Sigmoid colon (tissue), 7 donors: Measurements from ENCODE around the gene PXT1. TPM values are rescaled to one million over a fixed set of nuclear protein-coding genes. Genes with fewer than 3 reads are reported as not detected.
A peak's percentile ranks its signal among the peaks of the same experiment; 100 is the strongest.

Experiments
- DNase-seq: peaks from one replicate; pipeline ENCODE4 v3.0.0-alpha.2; 2019
- H3K27ac ChIP-seq, 4 donors: fragments of 200-600 bp; sonication (generic); one replicate each; pipeline ENCODE4 v1.5.1; 2016 to 2019; ENCODE audit warnings: mild to moderate bottlenecking in 1 of 4
- H3K27me3 ChIP-seq, 3 donors: fragments of 200-600 bp; sonication (generic); one replicate each; pipeline ENCODE4 v1.5.1; 2019; ENCODE audit warnings: mild to moderate bottlenecking in 1 of 3
- H3K36me3 ChIP-seq, 4 donors: fragments of 200-600 bp; sonication (generic); one replicate each; pipeline ENCODE4 v1.5.1; 2016 to 2019
- H3K4me1 ChIP-seq, 4 donors: fragments of 200-600 bp; sonication (generic); one replicate each; pipeline ENCODE4 v1.5.1; 2017 to 2019
- H3K4me3 ChIP-seq, 4 donors: fragments of 200-600 bp; sonication (generic); one replicate each; pipeline ENCODE4 v1.5.1; 2017 to 2019; ENCODE audit warnings: mild to moderate bottlenecking in 2 of 4, moderate library complexity in 1 of 4
- H3K9me3 ChIP-seq, 4 donors: fragments of 200-600 bp in 3 of 4; sonication (generic) in 3 of 4; one replicate each; pipeline versions ENCODE4 v1.5.1 to v1.6.1; 2013 to 2019
- CTCF ChIP-seq, 4 experiments: fragments of 450-650 bp in 3 of 4; fragments of 200-600 bp in 1 of 4; IDR thresholded peaks; one replicate each; pipeline ENCODE4 v1.5.1; 2016 to 2019; ENCODE audit warnings: antibody characterized with exemption in 4 of 4, mild to moderate bottlenecking in 3 of 4, moderate library complexity in 2 of 4
- EP300 ChIP-seq, 4 donors: sonication (generic); formaldehyde crosslinking; IDR thresholded peaks; one replicate each; pipeline ENCODE4 v1.6.1; 2017; ENCODE audit warnings: antibody characterized with exemption in 4 of 4
- POLR2A ChIP-seq, 2 donors: fragments of 450-650 bp; IDR thresholded peaks; one replicate each; pipeline ENCODE4 v1.6.1; 2016; ENCODE audit warnings: antibody characterized with exemption in 2 of 2, mild to moderate bottlenecking in 2 of 2, moderate library complexity in 2 of 2
- POLR2AphosphoS5 ChIP-seq, 4 donors: sonication (generic); formaldehyde crosslinking; IDR thresholded peaks; one replicate each; pipeline ENCODE4 v1.6.1; 2017; ENCODE audit warnings: antibody characterized with exemption in 4 of 4
- WGBS, 2 donors: extraction: QIAGEN DNeasy Blood & Tissue Kit; methylation state at CpG; one replicate each; pipeline ENCODE4 v1.1.7; 2013; 5-methylcytosine and 5-hydroxymethylcytosine counted together
- intact Hi-C: fragments of 100-400 bp; cut with DNase I; formaldehyde crosslinking; loops from one replicate; pipeline ENCODE4 v1.15.1; 2023
- polyA plus RNA-seq, 3 donors: library from polyadenylated mRNA; stranded (reverse); fragments of 200-250 nt; gene quantifications; one replicate each; pipeline ENCODE4 v1.2.3, GENCODE V29; 2013
- total RNA-seq, 4 donors: library from RNA; depleted of rRNA; stranded (reverse); fragments of >200 nt; gene quantifications; one replicate each; pipeline ENCODE4 v1.1.0, GENCODE V29; 2016
- donor health status: healthy with polysubstance abuse.
- donor health status: Bipolar disorder and iron deficiency.
- donor health status: healthy.

PXT1 gene
- total and polyA plus RNA-seq, 7 donors = not detected

GRCh38 chr6:36444470-36444869, 1.8 kb upstream of the PXT1 start:
- intact Hi-C loops = loop anchor here (5.0 kb wide), 1 partner anchor 103 kb away; the partner anchor contains the start of gene STK38
- Histone ChIP-seq H3K9me3 (no peaks in the 10 kb centered on the region), H3K36me3 (peaks cover 0 to 5% (median 2%) of the 10 kb centered on the region in 4 donors), H3K4me1 (peaks cover 2 to 41% (median 37%) of the 10 kb centered on the region in 4 donors), H3K4me3 (peak overlapping the region; percentile 87 to 99 (median 94)), H3K27ac (peak overlapping the region; percentile 97 to 99 (median 98)), H3K27me3 (no peaks in the 10 kb centered on the region)
- WGBS, 2 donors = 67 to 71% methylated on average over 3 of the region's 3 CpGs
- TF ChIP-seq EP300 (IDR thresholded peaks at IDR 0.05) (no peak), POLR2A (IDR thresholded peaks at IDR 0.05) (no peak), CTCF (IDR thresholded peaks at IDR 0.05) (no peak), POLR2AphosphoS5 (IDR thresholded peaks at IDR 0.05) (no peak)
- no peak for DNase-seq

- Histone ChIP-seq H3K36me3 (peaks cover 0 to 3% (median under 1%) of the 10 kb centered on the region in 4 donors), H3K27ac (peak overlapping the region; percentile 97 to 99 (median 98)), H3K9me3 (no peaks in the 10 kb centered on the region), H3K4me1 (peaks cover 2 to 41% (median 37%) of the 10 kb centered on the region in 4 donors), H3K27me3 (no peaks in the 10 kb centered on the region), H3K4me3 (peak overlapping the region; percentile 87 to 99 (median 94))
- 2 to 7% methylated on average over 18 of the region's 18 CpGs for WGBS, 2 donors
- no peak for DNase-seq
- TF ChIP-seq EP300 (IDR thresholded peaks at IDR 0.05) = no peak
- TF ChIP-seq CTCF (IDR thresholded peaks at IDR 0.05) = peak in 1 of 4 experiments; percentile 10
- intact Hi-C loops = loop anchor here (2.0 to 5.0 kb wide), 2 partner anchors 104 to 151 kb away; partner anchors contain the start of genes SRSF3 and STK38
These were observed 1.1 kb upstream of the PXT1 start for GRCh38 chr6:36443471-36444428.

GRCh38 chr6:36442103-36442670, 467 bp downstream of the PXT1 start:
- Histone ChIP-seq H3K4me3 (peak overlapping the region; percentile 87 to 99 (median 94)), H3K4me1 (peaks cover 2 to 41% (median 37%) of the 10 kb centered on the region in 4 donors), H3K36me3 (no peaks in the 10 kb centered on the region), H3K9me3 (no peaks in the 10 kb centered on the region), H3K27me3 (no peaks in the 10 kb centered on the region), H3K27ac (peak overlapping the region; percentile 97 to 99 (median 98))
- intact Hi-C loops = loop anchor here (1.0 to 5.0 kb wide), 3 partner anchors 19 to 153 kb away; partner anchors contain the start of genes SRSF3 and STK38
- TF ChIP-seq POLR2AphosphoS5 (IDR thresholded peaks at IDR 0.05) = no peak
- no peak for DNase-seq
- WGBS, 2 donors = 39 to 50% methylated on average over 12 of the region's 12 CpGs

GRCh38 chr6:36441307-36441894, 1.3 kb downstream of the PXT1 start:
- intact Hi-C loops = loop anchor here (2.0 to 5.0 kb wide), 2 partner anchors 106 to 237 kb away; partner anchors contain the start of genes CDKN1A and STK38
- Histone ChIP-seq H3K9me3 (no peaks in the 10 kb centered on the region), H3K27me3 (no peaks in the 10 kb centered on the region), H3K4me3 (no peak overlapping the region), H3K4me1 (peaks cover 2 to 37% (median 37%) of the 10 kb centered on the region in 4 donors), H3K36me3 (no peaks in the 10 kb centered on the region), H3K27ac (peak overlapping the region; percentile 97 to 99 (median 98))
- peak; percentile 99 for DNase-seq
- TF ChIP-seq EP300 (IDR thresholded peaks at IDR 0.05) (peak; percentile 44 to 97 (median 80)), CTCF (IDR thresholded peaks at IDR 0.05) (no peak), POLR2A (IDR thresholded peaks at IDR 0.05) (peak in 1 of 2 donors; percentile 15), POLR2AphosphoS5 (IDR thresholded peaks at IDR 0.05) (peak; percentile 79 to 97 (median 82))
- 14 to 21% methylated on average over 8 of the region's 8 CpGs for WGBS, 2 donors
